ENCODE data around the gene TEX44. TPM values are rescaled to one million over a fixed set of nuclear protein-coding genes. Genes with fewer than 3 reads are reported as not detected.

TEX44 gene
- total RNA-seq, 1 donor from 2014 or later = not detected

GRCh38 chr2:231632559-231633142, 40.0 kb downstream of the TEX44 start:
- no peak overlapping the region for H3K27ac Mint-ChIP-seq (ENCODE audit: unreplicated experiment)

GRCh38 chr2:231633241-231633976, 40.7 kb downstream of the TEX44 start:
- DNase-seq (ENCODE audit: low read depth) (no peak), FAIRE-seq (no peak)
- H3K4me1 ChIP-seq (ENCODE audit: insufficient read depth, low read length) = peaks cover 4% of the 10 kb centered on the region
- H3K79me2 ChIP-seq (ENCODE audit: insufficient read depth, low read length) = no peaks in the 10 kb centered on the region
- Mint-ChIP-seq H3K27me3 (ENCODE audit: low read depth, unreplicated experiment) (peaks cover 2% of the 10 kb centered on the region), H3K4me3 (ENCODE audit: unreplicated experiment) (no peak overlapping the region), H3K9me3 (ENCODE audit: unreplicated experiment) (no peaks in the 10 kb centered on the region), H3K27ac (ENCODE audit: unreplicated experiment) (no peak overlapping the region), H3K36me3 (ENCODE audit: low read depth, unreplicated experiment) (no peaks in the 10 kb centered on the region), H3K4me1 (ENCODE audit: low read depth, unreplicated experiment) (no peaks in the 10 kb centered on the region)
- TF ChIP-seq EZH2 (IDR thresholded peaks at IDR 0.05; ENCODE audit: insufficient read depth, low read length) = no peak
- TF ChIP-seq, protein P1, sequence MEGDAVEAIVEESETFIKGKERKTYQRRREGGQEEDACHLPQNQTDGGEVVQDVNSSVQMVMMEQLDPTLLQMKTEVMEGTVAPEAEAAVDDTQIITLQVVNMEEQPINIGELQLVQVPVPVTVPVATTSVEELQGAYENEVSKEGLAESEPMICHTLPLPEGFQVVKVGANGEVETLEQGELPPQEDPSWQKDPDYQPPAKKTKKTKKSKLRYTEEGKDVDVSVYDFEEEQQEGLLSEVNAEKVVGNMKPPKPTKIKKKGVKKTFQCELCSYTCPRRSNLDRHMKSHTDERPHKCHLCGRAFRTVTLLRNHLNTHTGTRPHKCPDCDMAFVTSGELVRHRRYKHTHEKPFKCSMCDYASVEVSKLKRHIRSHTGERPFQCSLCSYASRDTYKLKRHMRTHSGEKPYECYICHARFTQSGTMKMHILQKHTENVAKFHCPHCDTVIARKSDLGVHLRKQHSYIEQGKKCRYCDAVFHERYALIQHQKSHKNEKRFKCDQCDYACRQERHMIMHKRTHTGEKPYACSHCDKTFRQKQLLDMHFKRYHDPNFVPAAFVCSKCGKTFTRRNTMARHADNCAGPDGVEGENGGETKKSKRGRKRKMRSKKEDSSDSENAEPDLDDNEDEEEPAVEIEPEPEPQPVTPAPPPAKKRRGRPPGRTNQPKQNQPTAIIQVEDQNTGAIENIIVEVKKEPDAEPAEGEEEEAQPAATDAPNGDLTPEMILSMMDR (IDR thresholded peaks at IDR 0.05; ENCODE audit: insufficient read depth, low read depth, low read length) = no peak
- H2AFZ ChIP-seq (ENCODE audit: low read depth, low read length) = peak overlapping the region; percentile 13
- H3K4me2 ChIP-seq (ENCODE audit: low read length) = no peak overlapping the region
- H4K20me1 ChIP-seq (ENCODE audit: insufficient read depth, low read length) = no peaks in the 10 kb centered on the region
- no peak overlapping the region for H3K9ac ChIP-seq (ENCODE audit: low read length)
- H3K4me3 ChIP-seq (ENCODE audit: insufficient read depth, low read depth, low read length) = no peak overlapping the region
- H3K36me3 ChIP-seq (ENCODE audit: insufficient read depth, low read length) = no peaks in the 10 kb centered on the region
- H3K27ac ChIP-seq (ENCODE audit: low read depth, low read length) = no peak overlapping the region
- no peaks in the 10 kb centered on the region for H3K9me3 ChIP-seq (ENCODE audit: insufficient read depth, low read depth, low read length)
- no peaks in the 10 kb centered on the region for H3K27me3 ChIP-seq (ENCODE audit: insufficient read depth, low read length)

More at GRCh38 chr2:231632559-231633142, 40.0 kb downstream of the TEX44 start:
- no peak for TF ChIP-seq EZH2 (IDR thresholded peaks at IDR 0.05; ENCODE audit: insufficient read depth, low read length)
- TF ChIP-seq, protein P1 (IDR thresholded peaks at IDR 0.05; ENCODE audit: insufficient read depth, low read depth, low read length) = no peak
- Histone ChIP-seq H3K9ac (ENCODE audit: low read length) (no peak overlapping the region), H3K4me3 (ENCODE audit: insufficient read depth, low read depth, low read length) (no peak overlapping the region), H4K20me1 (ENCODE audit: insufficient read depth, low read length) (no peaks in the 10 kb centered on the region), H3K27me3 (ENCODE audit: insufficient read depth, low read length) (no peaks in the 10 kb centered on the region), H3K9me3 (ENCODE audit: insufficient read depth, low read depth, low read length) (no peaks in the 10 kb centered on the region), H3K27ac (ENCODE audit: low read depth, low read length) (no peak overlapping the region), H2AFZ (ENCODE audit: low read depth, low read length) (peak overlapping the region; percentile 13), H3K79me2 (ENCODE audit: insufficient read depth, low read length) (no peaks in the 10 kb centered on the region), H3K4me2 (ENCODE audit: low read length) (peak overlapping the region; percentile 41), H3K4me1 (ENCODE audit: insufficient read depth, low read length) (peaks cover 10% of the 10 kb centered on the region), H3K36me3 (ENCODE audit: insufficient read depth, low read length) (no peaks in the 10 kb centered on the region)
- Mint-ChIP-seq H3K36me3 (ENCODE audit: low read depth, unreplicated experiment) (no peaks in the 10 kb centered on the region), H3K27me3 (ENCODE audit: low read depth, unreplicated experiment) (peaks cover 2% of the 10 kb centered on the region), H3K9me3 (ENCODE audit: unreplicated experiment) (no peaks in the 10 kb centered on the region), H3K4me1 (ENCODE audit: low read depth, unreplicated experiment) (peaks cover 4% of the 10 kb centered on the region), H3K4me3 (ENCODE audit: unreplicated experiment) (no peak overlapping the region)
- DNase-seq (ENCODE audit: low read depth) (peak; percentile 68), FAIRE-seq (no peak)

DNA sequence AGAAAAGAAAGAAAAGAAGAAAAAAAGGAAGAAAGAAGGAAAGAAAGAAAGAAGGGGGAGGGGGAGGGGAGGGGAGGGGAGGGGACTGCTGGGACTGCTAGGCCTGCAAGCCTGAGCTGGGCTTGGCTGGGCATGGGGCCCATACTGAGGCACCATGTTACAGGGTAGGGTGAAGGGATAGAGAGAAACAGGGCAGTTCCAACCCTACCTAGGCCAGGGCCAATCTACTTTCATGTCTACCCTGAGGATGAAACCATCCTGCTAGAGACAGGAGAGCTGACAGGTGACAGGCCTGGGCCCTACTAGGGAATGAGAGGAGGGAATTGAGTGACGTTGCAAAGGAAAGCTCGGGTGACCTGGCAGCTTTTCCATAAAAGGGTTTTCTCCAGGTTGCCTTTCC, 41.7 kb downstream of the TEX44 start:
- Histone ChIP-seq H3K9ac (ENCODE audit: low read length) (no peak overlapping the region), H4K20me1 (ENCODE audit: insufficient read depth, low read length) (no peaks in the 10 kb centered on the region), H3K27ac (ENCODE audit: low read depth, low read length) (no peak overlapping the region), H3K79me2 (ENCODE audit: insufficient read depth, low read length) (no peaks in the 10 kb centered on the region), H3K27me3 (ENCODE audit: insufficient read depth, low read length) (no peaks in the 10 kb centered on the region), H3K4me1 (ENCODE audit: insufficient read depth, low read length) (peaks cover 4% of the 10 kb centered on the region), H3K4me2 (ENCODE audit: low read length) (no peak overlapping the region), H3K36me3 (ENCODE audit: insufficient read depth, low read length) (no peaks in the 10 kb centered on the region), H2AFZ (ENCODE audit: low read depth, low read length) (no peak overlapping the region), H3K4me3 (ENCODE audit: insufficient read depth, low read depth, low read length) (no peak overlapping the region), H3K9me3 (ENCODE audit: insufficient read depth, low read depth, low read length) (no peaks in the 10 kb centered on the region)
- Mint-ChIP-seq H3K36me3 (ENCODE audit: low read depth, unreplicated experiment) (no peaks in the 10 kb centered on the region), H3K9me3 (ENCODE audit: unreplicated experiment) (no peaks in the 10 kb centered on the region), H3K4me1 (ENCODE audit: low read depth, unreplicated experiment) (no peaks in the 10 kb centered on the region), H3K27me3 (ENCODE audit: low read depth, unreplicated experiment) (peaks cover 2% of the 10 kb centered on the region), H3K27ac (ENCODE audit: unreplicated experiment) (no peak overlapping the region), H3K4me3 (ENCODE audit: unreplicated experiment) (no peak overlapping the region)
- FAIRE-seq (no peak), DNase-seq (ENCODE audit: low read depth) (no peak)
- TF ChIP-seq, protein P1 (IDR thresholded peaks at IDR 0.05; ENCODE audit: insufficient read depth, low read depth, low read length) = no peak
- no peak for TF ChIP-seq EZH2 (IDR thresholded peaks at IDR 0.05; ENCODE audit: insufficient read depth, low read length)

Data from astrocyte (in vitro differentiated cells and primary cell).